Mesodermal cell (in vitro differentiated cells): Measurements from ENCODE around the gene FOXP2.

Source experiments
- H3K27ac ChIP-seq: 2 replicates; pipeline ENCODE4 v1.7.0; 2013; ENCODE audit warnings: mild to moderate bottlenecking, low read depth, low read length, moderate library complexity; ENCODE audit not compliant: severe bottlenecking
- H3K36me3 ChIP-seq: 2 replicates; pipeline ENCODE4 v1.7.1; 2013; ENCODE audit warnings: mild to moderate bottlenecking, low read length, moderate library complexity; ENCODE audit not compliant: control insufficient read depth, insufficient read depth
- H3K4me1 ChIP-seq: one replicate; pipeline ENCODE4 v1.7.1; 2013; ENCODE audit warnings: mild to moderate bottlenecking, low read length; ENCODE audit not compliant: insufficient read depth, control insufficient read depth, poor library complexity, severe bottlenecking
- H3K4me3 ChIP-seq: 2 replicates; pipeline ENCODE4 v1.7.0; 2013; ENCODE audit warnings: low read length, control low read depth, mild to moderate bottlenecking; ENCODE audit not compliant: insufficient read depth, poor library complexity, severe bottlenecking; ENCODE audit errors: extremely low read depth
- H3K9me3 ChIP-seq: 2 replicates; pipeline ENCODE4 v1.7.1; 2013; ENCODE audit warnings: mild to moderate bottlenecking, low read length, moderate library complexity; ENCODE audit not compliant: control insufficient read depth
- WGBS, 2 experiments: methylation state at CpG; one replicate each; pipeline ENCODE4 v1.1.5; 2013; ENCODE audit warnings: missing lambda C conversion rate in 2 of 2; ENCODE audit not compliant: insufficient coverage in 2 of 2; 5-methylcytosine and 5-hydroxymethylcytosine counted together

Gene FOXP2

GRCh38 chr7:114711241-114711640 lies 296.6 kb downstream of the FOXP2 start:
- Histone ChIP-seq H3K9me3 (no peaks in the 10 kb centered on the region), H3K4me1 (peaks cover 9% of the 10 kb centered on the region), H3K4me3 (no peak overlapping the region), H3K36me3 (no peaks in the 10 kb centered on the region), H3K27ac (no peak overlapping the region)
- 64 to 78% methylated on average over 1 of the region's 4 CpGs for WGBS, 2 experiments

GRCh38 chr7:114715907-114716306 lies 301.3 kb downstream of the FOXP2 start:
- Histone ChIP-seq H3K4me1 (peaks cover 7% of the 10 kb centered on the region), H3K9me3 (no peaks in the 10 kb centered on the region), H3K4me3 (no peak overlapping the region), H3K36me3 (no peaks in the 10 kb centered on the region), H3K27ac (no peak overlapping the region)
- WGBS, 2 experiments, result 100% methylated on average over 1 of the region's 3 CpGs

- Histone ChIP-seq H3K4me3 (no peak overlapping the region), H3K27ac (no peak overlapping the region), H3K9me3 (no peaks in the 10 kb centered on the region), H3K36me3 (no peaks in the 10 kb centered on the region), H3K4me1 (no peaks in the 10 kb centered on the region)
- 100% methylated on average over 2 of the region's 3 CpGs; no CpG with 5 or more reads in 1 of the 2 experiments for WGBS, 2 experiments
Observed at GRCh38 chr7:114718861-114719260, 304.2 kb downstream of the FOXP2 start.

- Histone ChIP-seq H3K4me1 (no peaks in the 10 kb centered on the region), H3K9me3 (no peaks in the 10 kb centered on the region), H3K4me3 (no peak overlapping the region), H3K36me3 (no peaks in the 10 kb centered on the region), H3K27ac (no peak overlapping the region)
- 80% methylated on average over 1 to 3 of the region's 4 CpGs for WGBS, 2 experiments
Observed at GRCh38 chr7:114720725-114721124, 306.1 kb downstream of the FOXP2 start.

- H3K4me3 ChIP-seq, result no peak overlapping the region
- no peaks in the 10 kb centered on the region for H3K9me3 ChIP-seq
- no peak overlapping the region for H3K27ac ChIP-seq
- no peaks in the 10 kb centered on the region for H3K4me1 ChIP-seq
- H3K36me3 ChIP-seq, result no peaks in the 10 kb centered on the region
Observed at GRCh38 chr7:114722562-114722961, 307.9 kb downstream of the FOXP2 start.

GRCh38 chr7:114723308-114723707 lies 308.7 kb downstream of the FOXP2 start:
- Histone ChIP-seq H3K27ac (no peak overlapping the region), H3K4me3 (no peak overlapping the region), H3K9me3 (no peaks in the 10 kb centered on the region), H3K4me1 (no peaks in the 10 kb centered on the region), H3K36me3 (no peaks in the 10 kb centered on the region)
- WGBS, 2 experiments, result no CpG with 5 or more reads among the region's 1 CpG

GRCh38 chr7:114740095-114740494 lies 325.5 kb downstream of the FOXP2 start:
- Histone ChIP-seq H3K4me1 (no peaks in the 10 kb centered on the region), H3K9me3 (no peaks in the 10 kb centered on the region), H3K27ac (no peak overlapping the region), H3K36me3 (no peaks in the 10 kb centered on the region), H3K4me3 (no peak overlapping the region)
- 85% methylated on average over 2 of the region's 2 CpGs for WGBS, 2 experiments

- 78 to 96% methylated on average over 6 to 7 of the region's 7 CpGs for WGBS, 2 experiments
- no peaks in the 10 kb centered on the region for H3K4me1 ChIP-seq
- H3K27ac ChIP-seq, result no peak overlapping the region
- H3K4me3 ChIP-seq, result no peak overlapping the region
- no peaks in the 10 kb centered on the region for H3K9me3 ChIP-seq
- H3K36me3 ChIP-seq, result no peaks in the 10 kb centered on the region
Observed at GRCh38 chr7:114740941-114741340, 326.3 kb downstream of the FOXP2 start.

GRCh38 chr7:114741911-114742310 lies 327.3 kb downstream of the FOXP2 start:
- H3K4me3 ChIP-seq, result no peak overlapping the region
- no peak overlapping the region for H3K27ac ChIP-seq
- H3K4me1 ChIP-seq, result no peaks in the 10 kb centered on the region
- H3K36me3 ChIP-seq, result no peaks in the 10 kb centered on the region
- WGBS, 2 experiments, result no CpG with 5 or more reads among the region's 1 CpG
- H3K9me3 ChIP-seq, result no peaks in the 10 kb centered on the region
